Body of pancreas (tissue), 4 donors: Measurements from ENCODE around the gene RPL38. TPM values are rescaled to one million over a fixed set of nuclear protein-coding genes. Genes with fewer than 3 reads are reported as not detected.

Source experiments
- ATAC-seq: fragments of 150-250 bp; one replicate; pipeline ENCODE4 v1.9.1; 2016
- DNase-seq, 4 donors: peaks; one replicate each; pipeline ENCODE4 v3.0.0-alpha.2; 2019
- H3K27ac ChIP-seq, 4 donors: fragments of 200-600 bp; sonication (generic); 1 replicate in 3 of 4; 2 replicates in 1 of 4; pipeline versions ENCODE4 v1.5.1 to v1.6.1; 2016 to 2019; ENCODE audit warnings: mild to moderate bottlenecking in 1 of 4, mixed read lengths in 1 of 4, moderate library complexity in 1 of 4
- H3K27me3 ChIP-seq, 2 donors: fragments of 200-600 bp; sonication (generic); one replicate each; pipeline ENCODE4 v1.6.0; 2016; ENCODE audit warnings: mild to moderate bottlenecking in 1 of 2
- H3K36me3 ChIP-seq, 2 donors: fragments of 200-600 bp; sonication (generic); replicated peaks in 1 of 2; 2 replicates each; pipeline ENCODE4 v1.5.1; 2016; ENCODE audit warnings: low read depth in 2 of 2; ENCODE audit not compliant: insufficient read depth in 1 of 2
- H3K4me1 ChIP-seq: fragments of 200-600 bp; sonication (generic); one replicate; pipeline ENCODE4 v1.6.0; 2016
- H3K4me3 ChIP-seq, 2 donors: fragments of 200-600 bp; sonication (generic); 1 replicate in 1 of 2; 2 replicates in 1 of 2; pipeline ENCODE4 v1.5.1; 2016 to 2019
- H3K9me3 ChIP-seq, 3 donors: fragments of 200-600 bp; sonication (generic); 1 replicate in 2 of 3; 2 replicates in 1 of 3; pipeline ENCODE4 v1.5.1; 2016
- POLR2A ChIP-seq, 3 donors: fragments of 450-650 bp; IDR thresholded peaks; one replicate each; pipeline ENCODE4 v1.6.1; 2016; ENCODE audit warnings: antibody characterized with exemption in 3 of 3, mild to moderate bottlenecking in 2 of 3
- WGBS, 2 donors: methylation state at CpG; one replicate each; pipeline ENCODE4 v1.1.5; 2017; 5-methylcytosine and 5-hydroxymethylcytosine counted together
- intact Hi-C: fragments of 100-400 bp; cut with DNase I; formaldehyde crosslinking; loops from one replicate; pipeline ENCODE4 v1.15.1; 2023
- total RNA-seq, 2 donors: library from RNA; depleted of rRNA; stranded (reverse); fragments of >200 nt; gene quantifications; one replicate each; pipeline ENCODE4 v1.1.0, GENCODE V29; 2016
- TF ChIP-seq, protein P1 (sequence below), 7 experiments: fragments of 450-650 bp in 4 of 7; fragments of 200-600 bp in 3 of 7; sonication (generic) in 3 of 7; IDR thresholded peaks; one replicate each; pipeline ENCODE4 v1.5.1; 2016 to 2019; ENCODE audit warnings: antibody characterized with exemption in 7 of 7

The RPL38 gene
- total RNA-seq, 2 donors from 2014 or later, result 141 to 156 TPM

DNA sequence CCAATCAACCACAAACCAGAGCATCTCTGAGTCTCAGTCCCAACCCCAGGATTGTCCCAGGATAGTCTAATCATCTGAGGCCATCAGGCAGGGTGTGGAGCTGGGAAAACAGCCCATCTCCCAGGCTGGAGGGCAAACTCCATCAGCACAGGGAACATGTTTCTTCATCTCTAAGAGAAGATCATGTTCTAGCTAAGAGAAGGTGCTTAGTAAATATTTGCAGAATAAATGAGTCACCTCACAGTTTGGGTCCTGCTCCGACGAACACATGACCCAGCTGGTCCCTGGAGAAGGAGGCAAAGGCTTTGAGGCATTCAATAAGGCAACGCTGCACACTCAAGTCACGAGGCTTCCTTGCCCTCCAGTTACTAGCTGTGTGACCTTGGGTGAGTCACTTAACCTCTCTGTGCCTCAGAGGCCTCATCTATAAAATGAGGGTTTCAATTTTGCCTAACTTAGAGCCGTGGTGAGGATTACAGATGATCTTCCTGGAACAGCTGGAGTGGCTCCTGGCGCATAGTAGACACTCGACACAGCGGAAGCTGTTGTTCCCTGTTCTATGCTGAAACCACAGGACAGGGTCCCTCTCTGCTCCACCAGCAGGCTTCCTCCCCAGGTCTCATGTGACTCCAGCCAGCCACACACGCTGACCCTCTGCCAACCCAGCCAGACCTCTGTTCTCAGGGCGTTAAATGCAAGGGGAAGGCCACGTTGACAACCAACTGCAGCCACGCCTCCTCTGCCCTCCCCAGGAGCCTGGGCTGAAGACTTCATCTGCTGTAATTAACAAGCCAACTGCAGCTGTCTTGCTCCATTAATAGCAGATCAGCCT, 10.3 kb upstream of the RPL38 start:
- peak overlapping the region in 2 of 4 donors; percentile 28 to 34 for H3K27ac ChIP-seq
- TF ChIP-seq, protein P1, sequence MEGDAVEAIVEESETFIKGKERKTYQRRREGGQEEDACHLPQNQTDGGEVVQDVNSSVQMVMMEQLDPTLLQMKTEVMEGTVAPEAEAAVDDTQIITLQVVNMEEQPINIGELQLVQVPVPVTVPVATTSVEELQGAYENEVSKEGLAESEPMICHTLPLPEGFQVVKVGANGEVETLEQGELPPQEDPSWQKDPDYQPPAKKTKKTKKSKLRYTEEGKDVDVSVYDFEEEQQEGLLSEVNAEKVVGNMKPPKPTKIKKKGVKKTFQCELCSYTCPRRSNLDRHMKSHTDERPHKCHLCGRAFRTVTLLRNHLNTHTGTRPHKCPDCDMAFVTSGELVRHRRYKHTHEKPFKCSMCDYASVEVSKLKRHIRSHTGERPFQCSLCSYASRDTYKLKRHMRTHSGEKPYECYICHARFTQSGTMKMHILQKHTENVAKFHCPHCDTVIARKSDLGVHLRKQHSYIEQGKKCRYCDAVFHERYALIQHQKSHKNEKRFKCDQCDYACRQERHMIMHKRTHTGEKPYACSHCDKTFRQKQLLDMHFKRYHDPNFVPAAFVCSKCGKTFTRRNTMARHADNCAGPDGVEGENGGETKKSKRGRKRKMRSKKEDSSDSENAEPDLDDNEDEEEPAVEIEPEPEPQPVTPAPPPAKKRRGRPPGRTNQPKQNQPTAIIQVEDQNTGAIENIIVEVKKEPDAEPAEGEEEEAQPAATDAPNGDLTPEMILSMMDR (IDR thresholded peaks at IDR 0.05), result no peak
- TF ChIP-seq POLR2A (IDR thresholded peaks at IDR 0.05), result no peak
- intact Hi-C loops, result no loop called here
- no peak overlapping the region for H3K4me3 ChIP-seq
- no peaks in the 10 kb centered on the region for H3K27me3 ChIP-seq
- WGBS, 2 donors, result 38 to 54% methylated on average over 7 to 12 of the region's 12 CpGs
- H3K4me1 ChIP-seq, result peaks cover 12% of the 10 kb centered on the region
- no peaks in the 10 kb centered on the region for H3K9me3 ChIP-seq
- ATAC-seq (peak; percentile 48), DNase-seq (peak; percentile 21 to 81 (median 58))
- no peaks in the 10 kb centered on the region for H3K36me3 ChIP-seq

DNA sequence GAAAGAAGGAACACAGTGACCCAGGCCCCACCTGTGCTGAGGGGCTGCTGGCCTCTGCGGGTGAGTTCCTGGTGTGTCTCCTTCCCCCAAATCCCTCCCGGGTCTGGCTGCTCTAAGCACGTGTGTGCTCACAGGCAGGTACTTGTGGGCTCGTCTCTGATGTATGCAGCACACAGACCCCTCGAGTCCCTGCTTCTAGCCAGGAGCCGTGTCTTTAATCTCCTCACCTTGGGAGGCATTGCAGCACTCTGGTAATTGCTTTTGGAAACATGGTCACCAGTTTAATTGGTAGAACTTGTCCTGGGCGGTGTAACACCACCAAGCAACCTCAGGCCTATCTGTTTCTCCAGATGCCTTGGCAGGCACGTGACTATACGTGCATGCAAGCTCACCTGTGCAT, 8.8 kb upstream of the RPL38 start:
- intact Hi-C loops, result no loop called here
- TF ChIP-seq, protein P1 (IDR thresholded peaks at IDR 0.05), result no peak
- TF ChIP-seq POLR2A (IDR thresholded peaks at IDR 0.05), result no peak
- no peaks in the 10 kb centered on the region for H3K36me3 ChIP-seq
- 58 to 59% methylated on average over 8 to 9 of the region's 9 CpGs for WGBS, 2 donors
- H3K27me3 ChIP-seq, result no peaks in the 10 kb centered on the region
- ATAC-seq, result no peak
- DNase-seq, result no peak
- H3K9me3 ChIP-seq, result no peaks in the 10 kb centered on the region
- peaks cover 12% of the 10 kb centered on the region for H3K4me1 ChIP-seq
- H3K27ac ChIP-seq, result no peak overlapping the region
- H3K4me3 ChIP-seq, result no peak overlapping the region

DNA sequence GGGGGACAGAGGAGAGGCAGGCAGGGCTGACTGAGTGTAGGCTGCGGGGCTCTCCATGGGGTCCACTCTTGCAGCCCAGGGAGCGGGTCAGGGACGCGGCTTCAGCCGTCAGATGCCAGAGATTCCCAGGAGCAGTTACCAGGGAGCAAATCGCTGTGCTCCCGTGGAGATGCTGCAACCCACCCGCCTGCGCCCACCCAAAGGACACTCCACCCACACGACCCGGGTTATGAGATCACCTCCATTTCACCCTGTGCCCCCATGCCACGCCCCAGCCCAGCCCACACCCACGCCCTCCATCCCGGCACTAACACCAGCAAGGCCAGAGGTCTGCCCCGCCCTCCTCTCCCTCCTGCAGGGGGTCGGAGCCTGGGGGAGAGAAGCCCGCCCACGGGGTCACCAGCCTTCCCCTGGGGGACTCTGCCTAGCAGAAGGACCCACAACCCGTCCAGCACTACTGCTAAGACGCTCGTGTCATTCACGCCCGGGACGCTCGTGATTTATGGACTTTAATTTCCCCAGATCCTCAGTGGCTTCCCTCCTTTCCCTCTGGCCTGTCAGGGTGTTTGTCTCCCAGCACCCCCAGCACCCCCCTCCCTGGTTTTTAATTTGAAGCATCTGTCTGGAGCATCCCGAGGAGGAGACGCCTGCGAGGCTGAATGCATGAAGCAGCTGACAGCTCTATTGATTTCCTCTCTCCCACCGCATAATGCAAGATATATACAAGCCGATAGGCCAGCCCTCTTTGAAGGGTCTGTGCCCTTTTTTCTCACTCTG, 6.7 kb upstream of the RPL38 start:
- intact Hi-C loops, result no loop called here
- TF ChIP-seq POLR2A (IDR thresholded peaks at IDR 0.05), result no peak
- TF ChIP-seq, protein P1 (IDR thresholded peaks at IDR 0.05), result no peak
- Histone ChIP-seq H3K27ac (no peak overlapping the region), H3K9me3 (no peaks in the 10 kb centered on the region), H3K36me3 (no peaks in the 10 kb centered on the region), H3K4me3 (no peak overlapping the region), H3K27me3 (peaks cover 0 to 5% of the 10 kb centered on the region in 2 donors), H3K4me1 (peaks cover 12% of the 10 kb centered on the region)
- WGBS, 2 donors, result 49 to 51% methylated on average over 14 to 30 of the region's 30 CpGs
- DNase-seq (no peak), ATAC-seq (no peak)

DNA sequence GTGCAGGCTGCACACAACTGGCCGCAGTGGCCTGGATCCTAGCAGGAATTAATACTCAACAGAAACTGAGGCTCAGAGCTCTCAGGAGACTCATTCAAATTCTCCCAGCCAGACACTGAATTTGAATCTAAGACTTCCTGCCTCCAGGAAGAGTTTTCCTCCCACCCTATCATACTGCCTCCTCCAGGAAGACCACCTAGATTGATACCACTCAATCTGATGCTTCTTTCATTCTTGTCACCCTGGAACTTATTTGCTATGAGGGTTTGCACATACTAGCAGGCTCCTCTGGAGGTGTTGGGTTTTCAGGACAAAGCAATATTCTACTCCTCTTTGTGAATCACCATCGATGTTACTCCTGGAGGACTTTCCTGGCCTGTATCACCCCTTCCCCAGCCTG, 5.7 kb upstream of the RPL38 start:
- no peak for ATAC-seq
- Histone ChIP-seq H3K27ac (no peak overlapping the region), H3K36me3 (no peaks in the 10 kb centered on the region), H3K4me3 (no peak overlapping the region), H3K27me3 (peaks cover 0 to 5% of the 10 kb centered on the region in 2 donors), H3K4me1 (peaks cover 10% of the 10 kb centered on the region), H3K9me3 (no peaks in the 10 kb centered on the region)
- 83 to 88% methylated on average over 2 of the region's 2 CpGs for WGBS, 2 donors
- intact Hi-C loops, result no loop called here
- DNase-seq, result no peak
- TF ChIP-seq POLR2A (IDR thresholded peaks at IDR 0.05), result no peak
- TF ChIP-seq, protein P1 (IDR thresholded peaks at IDR 0.05), result no peak
